Measurements from ENCODE around the gene LMO1.

LMO1 gene

GRCh38 chr11:8263109-8263768 is 439 bp downstream of the LMO1 start:
- FAIRE-seq, result no peak

GRCh38 chr11:8262552-8263108 is 1.0 kb downstream of the LMO1 start:
- no peak for FAIRE-seq

GRCh38 chr11:8261921-8262551 is 1.6 kb downstream of the LMO1 start:
- no peak for FAIRE-seq

- no peak for FAIRE-seq
Observed at GRCh38 chr11:8261291-8261690, 2.4 kb downstream of the LMO1 start.

- no peak for FAIRE-seq
Observed at GRCh38 chr11:8260202-8260966, 3.3 kb downstream of the LMO1 start.

GRCh38 chr11:8259306-8259959 is 4.2 kb downstream of the LMO1 start:
- FAIRE-seq, result no peak

DNA sequence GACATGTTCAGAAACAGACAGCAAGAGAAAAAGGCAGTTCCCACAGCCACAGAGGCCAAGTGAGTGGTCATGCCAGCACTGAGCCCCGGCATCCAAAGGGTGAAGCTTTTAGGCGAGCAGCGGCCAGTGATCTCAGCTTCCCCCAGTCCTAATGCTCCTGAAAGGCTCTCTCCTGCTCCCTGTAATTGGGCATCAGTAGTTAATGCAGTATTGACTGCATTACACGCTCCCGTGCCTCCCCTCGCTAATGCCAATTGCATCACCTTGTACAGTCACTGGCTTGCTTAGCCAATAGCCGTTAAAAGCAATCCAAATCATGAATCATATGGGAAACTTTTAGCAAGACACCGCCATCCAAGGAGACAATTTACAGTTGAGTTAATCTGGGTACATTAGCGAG is 4.9 kb downstream of the LMO1 start:
- peak; percentile 98 for FAIRE-seq

DNA sequence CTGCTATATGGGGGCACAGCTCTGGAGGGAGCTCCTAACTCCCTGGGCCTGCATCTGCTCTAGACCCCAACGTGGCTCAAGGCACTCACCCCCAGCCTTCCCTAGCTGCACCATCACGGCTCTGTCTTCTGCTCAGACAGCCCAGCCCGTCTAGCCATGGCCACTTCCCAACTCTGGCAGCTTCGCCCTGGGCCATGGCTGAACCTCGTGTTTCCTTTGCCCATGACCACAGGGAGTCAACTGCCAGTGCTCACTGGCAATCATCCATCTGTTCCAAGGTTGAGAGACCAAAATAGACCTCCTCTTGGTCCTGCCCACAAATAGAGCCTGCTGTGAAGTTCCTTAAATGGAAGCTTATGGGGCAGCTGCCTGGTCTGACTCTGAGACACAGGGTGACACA is 5.4 kb downstream of the LMO1 start:
- no peak for FAIRE-seq

DNA sequence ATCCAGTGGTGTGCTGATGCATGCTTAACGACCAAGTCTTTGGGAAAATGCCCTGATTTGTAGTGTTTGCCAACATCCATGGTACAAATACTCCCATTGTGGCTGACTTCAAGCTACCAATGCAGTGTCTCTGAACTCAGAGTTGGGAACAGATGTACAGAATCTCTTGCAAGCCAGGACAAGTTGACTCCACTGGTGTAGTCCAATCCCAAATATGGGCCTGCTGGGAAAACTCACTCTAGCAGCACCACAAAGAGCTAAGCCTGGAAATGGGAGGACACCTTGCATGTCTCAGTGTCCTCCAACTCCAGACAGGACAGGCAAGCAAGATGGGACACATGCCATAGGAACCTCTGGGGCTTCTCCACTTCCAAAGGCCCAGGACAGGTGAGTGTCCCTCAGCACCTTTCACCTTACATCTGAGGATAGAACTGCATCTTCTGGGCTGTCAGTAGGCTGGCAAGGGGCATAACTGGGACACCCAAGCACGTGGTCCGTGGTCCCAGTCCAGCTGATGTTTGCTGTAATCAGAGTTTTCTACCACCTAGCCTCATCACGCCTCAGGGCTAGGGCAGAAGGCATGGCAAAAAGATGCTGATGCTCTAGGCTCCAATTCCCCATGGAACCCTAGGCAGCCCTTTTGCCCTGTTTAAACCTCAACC is 6.5 kb downstream of the LMO1 start:
- FAIRE-seq, result no peak

DNA sequence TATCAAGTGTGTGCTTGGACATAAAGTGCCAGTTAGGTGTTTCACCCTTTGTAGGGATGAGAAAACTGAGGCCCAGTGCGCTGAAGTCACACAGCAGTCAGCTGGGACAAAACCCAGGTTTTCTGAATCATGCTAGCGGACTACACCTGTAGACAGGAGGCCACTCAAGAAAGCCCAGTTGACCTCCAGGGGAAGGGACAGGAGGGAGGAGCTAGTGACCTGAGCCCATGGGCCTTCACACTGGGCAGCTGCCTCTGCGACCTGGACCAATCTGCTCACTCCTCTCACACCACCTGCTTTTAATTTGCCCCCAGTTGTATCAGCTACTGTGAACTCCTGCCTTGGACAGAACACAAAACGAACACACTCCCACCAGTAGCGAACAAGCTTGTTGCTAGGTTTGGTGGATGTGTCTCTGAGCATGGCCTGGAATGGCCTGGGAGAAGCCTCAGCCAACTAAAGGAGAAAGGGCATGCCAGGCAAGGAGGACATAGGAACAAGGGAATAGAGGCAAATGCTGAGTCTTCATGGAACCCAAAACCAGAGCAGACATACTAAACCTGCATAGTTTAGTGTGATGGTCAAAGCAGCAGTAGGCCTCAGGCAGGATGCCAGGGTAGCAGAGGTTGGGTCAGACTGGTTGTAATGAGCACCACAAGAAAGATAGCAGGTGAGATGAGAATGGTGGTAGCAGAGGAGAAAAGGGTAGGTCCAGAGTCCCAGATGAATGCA is 7.2 kb downstream of the LMO1 start:
- no peak for FAIRE-seq

DNA sequence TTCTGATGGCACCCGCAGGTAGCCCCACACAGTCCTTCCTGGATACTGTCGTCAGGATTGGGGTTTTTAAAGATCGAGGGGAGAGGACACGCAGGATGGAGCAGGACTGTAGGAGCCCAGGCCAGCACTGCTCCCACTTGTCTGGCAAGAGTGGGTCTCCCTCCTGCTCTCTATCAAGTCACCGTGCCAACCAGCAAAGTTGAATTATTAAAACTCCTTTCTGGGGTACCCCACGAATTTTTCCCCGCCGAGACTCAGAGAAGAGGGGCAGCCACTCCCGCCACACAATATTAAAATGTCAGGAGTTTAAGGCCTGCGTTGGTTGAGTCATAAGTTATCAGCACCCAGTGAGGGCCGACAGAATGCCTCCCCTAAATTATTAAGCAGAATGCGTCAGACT is 10.1 kb downstream of the LMO1 start:
- FAIRE-seq, result no peak

- FAIRE-seq, result no peak
Observed at GRCh38 chr11:8252946-8253345, 10.7 kb downstream of the LMO1 start.

- FAIRE-seq, result no peak
Observed at GRCh38 chr11:8252388-8252787, 11.3 kb downstream of the LMO1 start.

DNA sequence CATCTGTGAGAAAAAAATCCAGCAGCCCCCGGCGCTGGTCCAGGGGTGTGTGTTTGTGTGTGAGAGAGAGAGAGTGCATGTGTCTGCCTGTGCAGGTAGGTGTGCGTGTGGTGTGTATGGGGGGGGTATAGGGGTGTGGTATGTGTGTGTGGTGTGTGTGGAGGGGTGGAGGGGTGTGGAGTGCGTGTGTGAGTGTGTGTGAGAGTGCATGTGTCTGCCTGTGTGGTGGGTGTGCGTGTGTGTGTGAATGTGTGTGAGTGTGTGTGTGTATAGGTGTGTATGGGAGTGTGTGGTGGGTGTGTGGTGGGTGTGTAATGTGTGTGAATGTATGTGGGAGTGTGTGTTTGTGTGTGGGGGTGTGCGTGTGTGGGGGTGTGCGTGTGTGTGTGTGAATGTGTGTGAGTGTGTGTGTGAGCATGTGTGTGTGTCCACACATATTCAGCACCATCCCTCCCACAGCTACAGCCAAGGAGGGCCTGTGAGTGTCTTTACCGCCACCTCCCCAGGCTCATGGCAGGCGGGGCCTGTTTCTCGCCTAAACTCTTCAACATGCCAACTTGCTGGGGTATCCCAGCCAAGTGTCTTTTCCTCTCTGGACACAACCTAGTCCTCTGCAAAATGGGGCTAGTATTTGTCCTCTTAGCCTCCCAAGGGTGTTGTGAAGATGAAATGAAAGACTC is 11.9 kb downstream of the LMO1 start:
- FAIRE-seq, result no peak

- no peak for FAIRE-seq
Observed at GRCh38 chr11:8250981-8251615, 12.6 kb downstream of the LMO1 start.

DNA sequence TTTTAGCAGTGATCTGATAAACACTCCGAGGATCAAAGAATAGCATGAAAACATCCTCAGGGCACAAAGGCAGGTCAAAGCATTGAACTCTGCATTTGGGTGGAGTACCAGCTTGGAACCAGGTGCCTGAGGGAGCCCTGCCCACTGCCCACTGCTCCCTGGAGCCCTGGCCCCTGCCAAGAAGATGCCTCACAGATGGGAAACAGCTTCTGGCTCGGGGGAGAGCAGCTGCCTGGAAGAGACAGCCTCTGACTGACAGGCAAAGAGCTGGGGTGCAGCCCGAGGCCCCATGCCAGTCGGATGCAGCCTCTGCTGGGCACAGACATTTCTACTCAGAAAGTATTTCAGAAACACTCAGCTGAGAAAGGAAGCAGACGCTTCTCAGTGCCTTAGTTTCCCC is 13.2 kb downstream of the LMO1 start:
- no peak for FAIRE-seq

DNA sequence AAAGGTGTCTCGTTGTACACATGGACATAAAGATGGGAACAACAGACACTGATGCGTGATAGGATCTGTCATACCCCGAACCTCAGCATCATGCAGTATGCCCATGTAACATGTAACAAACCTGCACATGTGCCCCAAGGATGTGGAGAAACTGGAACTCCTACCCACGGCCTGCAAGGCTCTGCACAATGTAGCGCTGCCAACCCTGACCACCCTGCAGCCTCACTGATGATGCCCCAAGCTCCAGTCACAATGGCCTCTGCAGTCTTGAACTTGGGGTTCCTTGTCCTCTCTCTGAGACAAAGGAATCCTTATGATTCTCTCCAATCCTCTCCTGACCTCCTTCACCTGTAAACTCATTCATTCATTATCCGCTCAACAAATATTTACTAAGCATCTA is 14.2 kb downstream of the LMO1 start:
- FAIRE-seq, result no peak

DNA sequence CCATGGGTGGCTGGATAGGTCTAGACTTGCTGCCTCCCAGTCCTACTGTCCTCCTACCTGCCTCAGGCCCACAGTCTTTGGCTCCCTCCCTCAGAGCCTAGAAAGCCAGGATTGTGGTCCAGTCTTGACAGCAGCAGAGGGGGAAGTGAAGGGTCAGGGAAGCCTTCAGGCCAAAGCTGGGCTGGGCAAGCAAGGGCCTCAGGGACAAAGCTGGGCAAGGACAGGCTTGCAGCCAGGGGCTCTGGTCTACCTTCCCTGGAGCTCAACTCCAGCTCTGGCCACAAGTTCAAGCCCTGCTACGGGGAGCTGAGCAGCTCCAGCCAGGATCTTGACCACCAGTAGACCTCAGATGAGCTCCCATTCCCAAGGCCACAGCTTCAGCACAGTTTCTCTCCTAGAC is 14.9 kb downstream of the LMO1 start:
- FAIRE-seq, result no peak

DNA sequence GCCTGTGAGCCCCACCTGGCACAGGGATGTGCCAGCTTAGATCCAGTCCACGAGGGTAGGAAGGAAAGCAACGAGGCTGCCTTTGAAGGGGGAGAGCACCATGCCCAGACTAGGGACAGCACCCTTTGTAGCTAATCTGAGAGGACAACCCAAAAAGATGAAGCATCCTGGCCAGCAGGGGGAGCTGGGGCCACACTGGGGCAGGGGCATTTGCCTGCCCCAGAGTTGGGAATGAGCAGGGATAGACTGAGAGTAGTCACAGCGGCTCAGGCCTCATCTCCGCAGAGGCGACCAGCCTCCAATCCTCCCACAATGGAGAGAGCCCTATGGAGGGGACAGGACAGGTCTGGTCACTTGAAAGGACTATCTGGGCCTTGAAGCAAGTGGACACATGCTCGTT is 16.4 kb downstream of the LMO1 start:
- no peak for FAIRE-seq

DNA sequence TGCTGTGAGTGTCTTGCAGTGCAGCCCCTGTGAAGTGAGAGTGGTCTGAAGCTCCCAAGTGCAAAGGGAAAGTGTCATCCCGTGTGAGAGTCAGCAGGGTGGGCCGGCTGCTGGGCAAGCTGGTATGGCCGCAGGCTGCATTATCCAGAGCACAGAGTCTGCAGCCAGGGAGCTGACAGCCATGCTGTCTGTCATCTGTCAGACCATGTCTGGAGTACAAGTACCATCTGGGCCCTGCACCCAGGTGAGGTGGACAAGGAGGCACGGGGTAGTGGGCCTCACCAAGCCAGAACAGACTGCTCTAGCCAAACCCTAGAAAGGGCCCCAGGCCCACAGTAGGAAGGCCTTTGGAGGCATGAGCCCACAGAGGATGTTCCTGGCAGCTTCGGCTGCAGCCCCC is 20.2 kb downstream of the LMO1 start:
- no peak for FAIRE-seq

Measured in islet of Langerhans (tissue), 1 donor.